Esophagus squamous epithelium (tissue), 4 donors: ENCODE measurements around the gene BRPF1.

Source experiments
- POLR2A ChIP-seq, 4 donors: fragments of 450-650 bp; IDR thresholded peaks; one replicate each; pipeline ENCODE4 v1.6.1; 2017; ENCODE audit warnings: antibody characterized with exemption in 4 of 4, mild to moderate bottlenecking in 4 of 4, moderate library complexity in 3 of 4
- TF ChIP-seq, protein P1 (sequence below), 6 experiments: fragments of 450-650 bp in 4 of 6; fragments of 200-600 bp in 2 of 6; sonication (generic) in 2 of 6; IDR thresholded peaks; one replicate each; pipeline ENCODE4 v1.5.1; 2016 to 2019; ENCODE audit warnings: antibody characterized with exemption in 6 of 6, mild to moderate bottlenecking in 4 of 6, moderate library complexity in 4 of 6

DNA sequence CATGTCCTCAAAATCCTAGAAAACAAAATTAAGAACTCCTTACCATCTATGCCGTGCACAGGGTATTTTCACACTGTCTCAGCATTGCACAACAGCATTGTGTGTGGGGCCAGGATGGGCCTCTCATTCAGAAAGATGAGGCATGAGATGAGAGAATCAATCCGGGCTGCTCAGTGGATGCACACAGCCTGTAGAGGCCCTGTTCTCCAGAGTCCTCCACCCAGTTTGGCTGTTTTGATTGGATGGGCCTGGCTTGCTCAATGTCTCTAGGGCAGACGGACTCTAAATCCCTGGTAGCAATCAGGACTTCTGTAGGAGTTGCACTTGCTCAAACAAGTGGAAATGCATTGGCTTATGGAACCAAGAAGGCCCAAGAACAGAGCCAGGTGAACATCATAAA, 48.1 kb upstream of the BRPF1 start:
- TF ChIP-seq, protein P1, sequence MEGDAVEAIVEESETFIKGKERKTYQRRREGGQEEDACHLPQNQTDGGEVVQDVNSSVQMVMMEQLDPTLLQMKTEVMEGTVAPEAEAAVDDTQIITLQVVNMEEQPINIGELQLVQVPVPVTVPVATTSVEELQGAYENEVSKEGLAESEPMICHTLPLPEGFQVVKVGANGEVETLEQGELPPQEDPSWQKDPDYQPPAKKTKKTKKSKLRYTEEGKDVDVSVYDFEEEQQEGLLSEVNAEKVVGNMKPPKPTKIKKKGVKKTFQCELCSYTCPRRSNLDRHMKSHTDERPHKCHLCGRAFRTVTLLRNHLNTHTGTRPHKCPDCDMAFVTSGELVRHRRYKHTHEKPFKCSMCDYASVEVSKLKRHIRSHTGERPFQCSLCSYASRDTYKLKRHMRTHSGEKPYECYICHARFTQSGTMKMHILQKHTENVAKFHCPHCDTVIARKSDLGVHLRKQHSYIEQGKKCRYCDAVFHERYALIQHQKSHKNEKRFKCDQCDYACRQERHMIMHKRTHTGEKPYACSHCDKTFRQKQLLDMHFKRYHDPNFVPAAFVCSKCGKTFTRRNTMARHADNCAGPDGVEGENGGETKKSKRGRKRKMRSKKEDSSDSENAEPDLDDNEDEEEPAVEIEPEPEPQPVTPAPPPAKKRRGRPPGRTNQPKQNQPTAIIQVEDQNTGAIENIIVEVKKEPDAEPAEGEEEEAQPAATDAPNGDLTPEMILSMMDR (IDR thresholded peaks at IDR 0.05) = no peak
- no peak for TF ChIP-seq POLR2A (IDR thresholded peaks at IDR 0.05)
